GM19240 (cell line): Measurements from ENCODE around the gene CTBP2.

Experiments
- DNase-seq: peaks from one replicate; pipeline ENCODE4 v3.0.0; 2011; ENCODE audit warnings: low spot score; ENCODE audit not compliant: insufficient read length

CTBP2 gene

GRCh38 chr10:125144693-125145623, 15.4 kb downstream of the CTBP2 start:
- DNase-seq = no peak

- DNase-seq = no peak
Observed at GRCh38 chr10:125144206-125144605, 16.2 kb downstream of the CTBP2 start.

- DNase-seq = no peak
Observed at GRCh38 chr10:125142946-125143345, 17.4 kb downstream of the CTBP2 start.

- no peak for DNase-seq
Observed at GRCh38 chr10:125141860-125142484, 18.4 kb downstream of the CTBP2 start.

- DNase-seq = no peak
Observed at GRCh38 chr10:125141150-125141859, 19.1 kb downstream of the CTBP2 start.

GRCh38 chr10:125140151-125140550, 20.2 kb downstream of the CTBP2 start:
- no peak for DNase-seq

- DNase-seq = no peak
Observed at GRCh38 chr10:125137601-125138438, 22.5 kb downstream of the CTBP2 start.

- no peak for DNase-seq
Observed at GRCh38 chr10:125136087-125136486, 24.3 kb downstream of the CTBP2 start.

- no peak for DNase-seq
Observed at GRCh38 chr10:125135771-125136035, 24.7 kb downstream of the CTBP2 start.

- DNase-seq = no peak
Observed at GRCh38 chr10:125134916-125135770, 25.2 kb downstream of the CTBP2 start.

GRCh38 chr10:125134483-125134848, 25.9 kb downstream of the CTBP2 start:
- no peak for DNase-seq

- DNase-seq = no peak
Observed at GRCh38 chr10:125133696-125134482, 26.5 kb downstream of the CTBP2 start.

GRCh38 chr10:125132344-125132743, 28.0 kb downstream of the CTBP2 start:
- no peak for DNase-seq

- DNase-seq = no peak
Observed at GRCh38 chr10:125130916-125131315, 29.4 kb downstream of the CTBP2 start.

- DNase-seq = no peak
Observed at GRCh38 chr10:125130260-125130659, 30.1 kb downstream of the CTBP2 start.

GRCh38 chr10:125129076-125129458, 31.3 kb downstream of the CTBP2 start:
- DNase-seq = no peak

- no peak for DNase-seq
Observed at GRCh38 chr10:125128397-125129075, 31.8 kb downstream of the CTBP2 start.

- DNase-seq = no peak
Observed at GRCh38 chr10:125127986-125128385, 32.4 kb downstream of the CTBP2 start.

- DNase-seq = no peak
Observed at GRCh38 chr10:125127110-125127509, 33.3 kb downstream of the CTBP2 start.
